H7 (cell line): ENCODE data around the gene ARMC5. TPM values are rescaled to one million over a fixed set of nuclear protein-coding genes. Genes with fewer than 3 reads are reported as not detected.
"Not testable (repeated sequence)": the region's sequence is repeated elsewhere in the genome, so short reads cannot be mapped to it uniquely, and the experiment has no call there.

Experiments
- DNase-seq: peaks from one replicate; pipeline ENCODE4 v3.0.0; 2012
- H3K27me3 ChIP-seq: 2 replicates; pipeline ENCODE4 v1.6.0; 2011; ENCODE audit warnings: mild to moderate bottlenecking, low read length; ENCODE audit not compliant: control insufficient read depth, insufficient read depth
- H3K36me3 ChIP-seq: replicated peaks from 2 replicates; pipeline ENCODE4 v1.5.1; 2011; ENCODE audit warnings: low read length; ENCODE audit not compliant: control insufficient read depth, insufficient read depth
- H3K4me3 ChIP-seq: 2 replicates; pipeline ENCODE4 v1.5.1; 2011; ENCODE audit warnings: low read depth, mild to moderate bottlenecking, control low read depth, low read length, moderate library complexity; ENCODE audit not compliant: insufficient read depth
- total RNA-seq: library from RNA; depleted of rRNA; stranded (reverse); fragments of >200 nt; shearing (Covaris generic); gene quantifications from 2 replicates; pipeline ENCODE4 v1.2.3, GENCODE V29; 2014

The ARMC5 gene
- total RNA-seq, 1 experiment from 2014 or later: 8.0 TPM

GRCh38 chr16:31423801-31424200 is 35.5 kb upstream of the ARMC5 start:
- H3K4me3 ChIP-seq: no peak overlapping the region
- peak; percentile 28 for DNase-seq

GRCh38 chr16:31427441-31428278 is 31.6 kb upstream of the ARMC5 start:
- Histone ChIP-seq H3K4me3 (peak overlapping the region; percentile 21; the same call in 1 of the 2 replicates), H3K27me3 (peaks cover 9% of the 10 kb centered on the region), H3K36me3 (no peaks in the 10 kb centered on the region)
- DNase-seq: peak; percentile 69

More at GRCh38 chr16:31423801-31424200, 35.5 kb upstream of the ARMC5 start:
- Histone ChIP-seq H3K36me3 (no peaks in the 10 kb centered on the region), H3K27me3 (peaks cover 9% of the 10 kb centered on the region)

GRCh38 chr16:31428279-31428597 is 31.1 kb upstream of the ARMC5 start, which contains the start of gene COX6A2:
COX6A2 (minus strand) TSS chr16:31428360; CDS start chr16:31428325, 35 bp downstream.
- Histone ChIP-seq H3K4me3 (peak within 1 kb of the TSS; percentile 21; the same call in 1 of the 2 replicates), H3K36me3 (no peaks in the 10 kb centered on the region), H3K27me3 (peaks cover 9% of the 10 kb centered on the region)
- no peak for DNase-seq

DNA sequence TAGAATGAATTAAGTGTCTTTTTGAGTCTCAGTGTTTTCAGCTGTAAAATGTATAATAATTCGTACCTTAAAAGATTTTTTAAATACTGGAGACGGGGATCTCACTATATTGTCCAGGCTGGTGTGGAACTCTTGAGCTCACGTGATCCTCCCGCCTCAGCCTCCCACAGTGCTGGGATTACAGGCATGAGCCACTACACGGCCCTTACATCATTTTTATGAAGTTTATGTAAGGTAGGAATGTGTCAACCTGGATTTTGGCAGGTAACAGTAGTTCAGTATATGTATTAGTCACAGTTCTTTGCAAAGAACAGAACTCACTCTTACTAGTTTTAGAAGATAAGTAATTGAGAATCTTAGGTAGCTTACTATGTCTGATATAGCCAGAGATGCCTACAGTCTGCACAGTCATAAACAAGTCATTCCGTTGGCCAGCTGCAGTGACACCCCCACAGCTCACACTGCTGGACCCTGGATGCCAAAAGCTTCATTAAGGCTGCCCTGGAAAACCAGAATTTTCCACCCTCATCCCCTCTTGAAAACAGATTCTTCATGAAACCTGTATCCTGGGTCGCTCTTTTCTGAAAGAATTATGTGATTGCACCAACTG is 30.6 kb upstream of the ARMC5 start:
- H3K36me3 ChIP-seq: no peaks in the 10 kb centered on the region
- H3K4me3 ChIP-seq: no peak overlapping the region
- DNase-seq: no peak
- H3K27me3 ChIP-seq: peaks cover 9% of the 10 kb centered on the region

DNA sequence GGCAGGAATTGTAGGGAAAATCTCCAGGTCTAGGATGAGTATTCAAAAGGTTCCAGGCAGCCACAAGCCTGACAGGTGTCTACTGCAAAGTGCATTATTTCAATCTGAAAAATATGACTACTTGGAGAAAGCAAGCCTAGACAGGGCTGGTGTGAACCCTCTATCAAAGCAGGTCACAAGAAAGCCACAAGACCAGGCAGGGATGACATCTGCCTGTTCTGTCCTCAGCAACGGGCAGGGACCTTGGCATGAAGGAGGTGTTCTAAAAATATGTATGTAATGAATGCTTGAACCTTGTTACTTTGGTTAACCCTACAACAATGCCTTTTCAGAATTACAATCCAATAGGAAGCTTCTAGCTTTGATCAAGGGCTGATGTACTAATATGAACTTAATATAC is 30.0 kb upstream of the ARMC5 start:
- H3K36me3 ChIP-seq: no peaks in the 10 kb centered on the region
- no peak for DNase-seq
- no peak overlapping the region for H3K4me3 ChIP-seq
- H3K27me3 ChIP-seq: peaks cover 9% of the 10 kb centered on the region

DNA sequence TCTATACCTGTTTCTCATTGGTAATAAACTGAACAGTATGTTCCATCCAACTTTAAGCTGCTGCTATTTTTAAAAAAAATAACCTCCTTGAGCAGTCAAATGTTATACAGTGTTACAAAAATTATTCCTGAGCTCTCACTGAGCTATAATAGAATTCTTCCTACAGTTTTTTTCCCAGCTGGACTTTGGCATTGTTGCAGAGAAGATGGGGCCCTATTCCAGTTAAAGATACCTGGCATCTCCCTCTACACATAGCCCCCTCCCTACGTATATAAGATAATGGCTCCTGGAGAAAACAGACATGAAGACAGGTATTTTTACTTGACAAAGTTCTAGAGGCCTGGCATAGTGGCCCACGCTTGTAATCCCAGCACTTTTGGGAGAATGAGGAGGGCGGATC is 29.5 kb upstream of the ARMC5 start:
- Histone ChIP-seq H3K27me3 (peaks cover 9% of the 10 kb centered on the region), H3K36me3 (no peaks in the 10 kb centered on the region), H3K4me3 (no peak overlapping the region)
- DNase-seq: no peak

GRCh38 chr16:31430380-31431052 is 28.8 kb upstream of the ARMC5 start:
- no peaks in the 10 kb centered on the region for H3K36me3 ChIP-seq
- no peak overlapping the region for H3K4me3 ChIP-seq
- peaks cover 9% of the 10 kb centered on the region for H3K27me3 ChIP-seq
- DNase-seq: peak; percentile 69

DNA sequence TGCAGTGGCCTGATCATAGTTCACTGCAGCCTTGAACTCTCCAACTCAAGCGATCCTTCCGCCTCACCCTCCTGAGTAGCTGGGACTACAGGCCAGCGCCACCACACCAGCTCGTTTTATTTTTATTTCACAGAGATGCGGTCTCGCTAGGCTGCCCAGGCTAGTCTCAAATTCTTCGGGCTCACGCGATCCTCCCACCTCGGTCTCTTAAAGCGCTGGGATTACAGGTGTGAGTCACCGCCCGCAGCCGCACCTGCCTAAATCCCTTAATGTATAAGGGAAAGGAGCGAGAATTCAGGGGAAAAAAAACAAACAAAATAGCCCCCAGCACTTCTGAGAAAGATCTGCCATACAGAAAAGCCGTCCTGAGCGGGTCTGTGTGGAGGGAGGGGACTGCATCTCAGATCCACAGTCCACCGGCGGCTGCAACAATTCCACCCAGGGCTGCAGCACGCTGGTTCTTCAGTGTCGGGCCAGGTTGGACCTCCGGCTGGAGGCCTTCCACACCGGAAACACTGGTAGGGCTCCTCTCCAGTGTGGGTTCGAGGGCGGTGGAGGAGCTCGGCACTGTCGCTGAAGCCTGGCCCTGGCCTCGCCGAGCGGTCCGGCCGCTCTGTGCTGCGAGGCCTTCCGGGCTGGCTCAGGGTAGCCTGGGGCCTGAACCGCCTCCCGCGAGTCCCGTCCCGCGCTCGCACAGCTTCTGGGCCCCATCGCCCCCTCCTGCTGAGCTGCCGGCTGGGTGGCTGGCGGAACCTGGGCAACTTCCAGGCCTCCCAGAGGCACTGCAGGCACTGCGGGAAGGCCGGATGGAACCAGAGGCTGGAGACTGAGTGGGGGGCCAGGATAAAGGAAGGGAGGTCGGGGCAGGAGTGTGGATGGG is 23.7 kb upstream of the ARMC5 start:
- no peak for DNase-seq
- H3K27me3 ChIP-seq: no peaks in the 10 kb centered on the region
- H3K36me3 ChIP-seq: no peaks in the 10 kb centered on the region
- no peak overlapping the region for H3K4me3 ChIP-seq

DNA sequence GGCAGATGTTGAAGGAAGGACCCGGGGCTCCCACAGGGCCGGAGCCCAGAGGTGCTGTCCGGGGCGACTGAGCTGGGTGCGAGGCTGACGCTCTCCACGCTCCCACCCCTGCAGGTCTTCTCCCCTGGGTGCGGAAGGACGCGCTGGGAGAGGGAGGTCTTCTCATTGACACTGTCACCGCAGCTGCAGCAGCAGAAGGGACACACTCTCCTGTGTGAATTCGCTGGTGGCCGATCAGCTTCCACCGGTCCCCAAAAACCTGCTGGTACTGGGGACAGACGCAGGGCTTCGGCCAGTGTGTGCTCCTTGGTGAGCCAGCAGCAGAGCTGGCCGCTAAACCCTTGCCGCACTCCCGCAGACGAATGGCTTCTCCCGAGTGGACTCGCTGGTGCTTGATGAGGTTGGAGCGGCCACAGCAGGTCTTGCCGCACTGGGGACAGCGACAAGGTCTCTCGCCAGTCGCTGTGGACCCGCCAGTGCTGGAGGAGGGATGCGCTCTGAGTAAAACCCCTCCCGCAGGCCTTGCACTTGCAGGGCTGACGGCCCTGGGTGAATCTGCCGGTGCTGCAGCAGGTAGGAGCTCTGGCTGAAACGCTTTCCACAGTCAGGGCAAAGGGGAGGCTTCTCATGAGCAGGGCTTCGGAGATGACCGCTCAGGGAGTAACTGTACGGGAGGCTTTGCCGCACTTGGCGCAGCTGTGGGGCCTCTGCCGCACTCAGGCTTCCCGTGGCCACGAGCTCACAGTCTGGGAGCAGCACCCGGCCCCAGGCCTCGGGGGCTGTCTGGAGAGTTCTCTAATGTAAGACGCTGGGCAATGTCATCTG is 22.9 kb upstream of the ARMC5 start:
- Histone ChIP-seq H3K36me3 (no peaks in the 10 kb centered on the region), H3K4me3 (no peak overlapping the region), H3K27me3 (no peaks in the 10 kb centered on the region)
- DNase-seq: peak; percentile 64

GRCh38 chr16:31438414-31438813 is 20.9 kb upstream of the ARMC5 start:
- Histone ChIP-seq H3K4me3 (no peak overlapping the region), H3K36me3 (no peaks in the 10 kb centered on the region), H3K27me3 (no peaks in the 10 kb centered on the region)
- DNase-seq: peak; percentile 49

DNA sequence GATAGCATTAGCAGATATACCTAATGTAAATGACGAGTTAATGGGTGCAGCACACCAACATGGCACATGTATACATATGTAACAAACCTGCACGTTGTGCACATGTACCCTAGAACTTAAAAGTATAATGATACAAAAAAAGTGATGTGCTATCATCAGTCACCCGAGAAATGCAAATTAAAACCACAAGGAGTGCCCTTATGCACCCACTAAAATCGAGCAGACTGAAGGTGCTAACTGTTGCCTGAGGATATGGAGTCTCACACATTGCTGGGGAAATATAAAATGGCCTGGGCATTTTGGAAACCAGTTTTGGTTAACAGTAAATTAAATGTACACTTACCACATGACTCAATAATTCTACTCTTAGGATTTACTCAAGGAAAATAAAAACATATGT is 20.3 kb upstream of the ARMC5 start:
- DNase-seq, H3K4me3 ChIP-seq, H3K27me3 ChIP-seq, H3K36me3 ChIP-seq: not testable (repeated sequence)

GRCh38 chr16:31439519-31439918 is 19.8 kb upstream of the ARMC5 start:
- H3K36me3 ChIP-seq: no peaks in the 10 kb centered on the region
- no peaks in the 10 kb centered on the region for H3K27me3 ChIP-seq
- DNase-seq: no peak
- H3K4me3 ChIP-seq: no peak overlapping the region

DNA sequence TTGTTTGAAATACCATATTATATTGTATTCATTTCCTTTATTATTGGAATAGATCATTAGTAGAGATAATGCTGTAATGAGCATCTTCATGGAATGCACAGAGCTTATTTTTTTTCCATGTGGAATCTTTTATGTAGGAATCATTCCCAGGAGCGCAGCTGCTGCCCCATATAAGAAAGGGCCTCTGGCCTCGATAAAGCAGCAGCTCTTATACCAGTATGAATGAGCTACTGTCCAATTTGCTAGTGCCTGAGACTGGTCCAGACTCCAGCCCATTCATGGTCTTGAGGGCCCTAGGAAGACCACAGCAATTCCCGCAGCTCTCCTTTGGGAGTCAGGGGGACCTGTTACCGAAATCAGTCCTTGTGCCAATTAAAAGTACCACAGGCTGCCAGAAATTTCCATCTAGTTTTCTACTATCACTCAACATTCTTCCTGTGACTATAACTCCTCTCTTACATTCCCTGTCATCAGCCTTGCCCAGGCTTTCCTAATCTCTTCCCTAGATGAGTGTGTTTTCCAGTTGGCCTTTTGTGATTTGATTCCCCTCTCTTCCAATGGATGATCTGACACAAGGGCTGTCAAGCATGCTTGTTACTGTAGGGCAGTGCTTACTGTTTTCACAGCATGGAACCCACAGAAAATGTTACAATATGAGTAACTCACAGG is 18.7 kb upstream of the ARMC5 start:
- H3K4me3 ChIP-seq: no peak overlapping the region
- H3K27me3 ChIP-seq: no peaks in the 10 kb centered on the region
- H3K36me3 ChIP-seq: no peaks in the 10 kb centered on the region
- DNase-seq: no peak
